Measurements from ENCODE around the gene SMARCA2. TPM values are rescaled to one million over a fixed set of nuclear protein-coding genes. Genes with fewer than 3 reads are reported as not detected.

The SMARCA2 gene
- total and polyA plus RNA-seq, 9 of the 15 experiments (the other 6 are each of a cell fraction or from before 2014, with no cell fraction given), result 8.0 to 34.8 (median 25.5) TPM

DNA sequence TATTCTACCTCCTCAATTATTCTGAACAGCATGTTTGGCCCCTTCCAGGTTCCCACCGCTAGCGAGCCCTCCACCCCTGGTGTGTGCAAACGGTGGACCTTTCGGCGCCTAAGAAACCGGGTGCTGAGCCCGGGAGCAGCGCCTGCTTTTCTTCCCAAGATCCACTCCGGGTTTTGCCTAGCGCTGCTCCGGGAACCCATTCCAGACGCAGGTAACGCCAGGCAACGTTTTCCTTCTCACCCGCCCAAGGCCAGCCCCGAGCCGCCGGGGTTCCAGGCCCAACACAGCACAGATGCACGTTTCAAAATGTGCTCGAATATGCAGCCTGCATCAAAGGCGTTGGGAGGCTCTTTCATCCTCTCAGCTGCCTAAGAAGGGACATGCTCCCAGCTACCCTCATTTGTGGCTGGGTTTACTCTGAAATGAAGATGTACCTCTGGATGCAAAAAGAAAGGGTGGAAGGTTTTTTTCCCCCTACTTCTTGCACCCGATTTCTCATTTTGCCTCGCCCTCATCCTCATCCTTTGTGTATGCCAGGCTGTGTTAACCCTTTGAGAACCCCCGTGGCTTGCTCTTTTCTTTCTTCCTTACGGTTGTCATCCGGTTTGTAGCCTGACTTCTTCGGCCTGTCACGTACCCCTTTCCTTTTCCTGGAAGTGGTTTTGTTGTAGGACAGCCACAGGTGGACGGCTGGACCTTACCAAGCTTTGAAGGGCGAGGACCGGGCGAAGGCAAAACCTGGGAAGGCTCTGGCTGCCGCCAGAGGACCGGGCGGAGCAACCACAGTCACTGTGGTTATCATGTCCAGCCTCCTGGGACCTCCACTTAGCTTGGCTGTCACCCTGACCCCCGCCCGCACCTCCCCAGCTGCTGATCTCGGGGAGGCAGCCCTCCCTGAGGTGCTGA, 226.9 kb downstream of the SMARCA2 start (continued):
- no peak for TF ChIP-seq ATF1 (CRISPR knock-in tag; IDR thresholded peaks at IDR 0.05)
- TF ChIP-seq ATF1 (tag; IDR thresholded peaks at IDR 0.05), result no peak
- 0 out of 2 replicates have a peak, but pooled peaks have one; percentile 44 for TF ChIP-seq GATAD2B (IDR thresholded peaks at IDR 0.05; ENCODE audit: borderline replicate concordance)
- peak; percentile 75 for TF ChIP-seq POLR2G (IDR thresholded peaks at IDR 0.05; ENCODE audit: low read depth, low read length)
- no peak for TF ChIP-seq CBX1 (IDR thresholded peaks at IDR 0.05; ENCODE audit: low read depth)
- TF ChIP-seq, protein P1, sequence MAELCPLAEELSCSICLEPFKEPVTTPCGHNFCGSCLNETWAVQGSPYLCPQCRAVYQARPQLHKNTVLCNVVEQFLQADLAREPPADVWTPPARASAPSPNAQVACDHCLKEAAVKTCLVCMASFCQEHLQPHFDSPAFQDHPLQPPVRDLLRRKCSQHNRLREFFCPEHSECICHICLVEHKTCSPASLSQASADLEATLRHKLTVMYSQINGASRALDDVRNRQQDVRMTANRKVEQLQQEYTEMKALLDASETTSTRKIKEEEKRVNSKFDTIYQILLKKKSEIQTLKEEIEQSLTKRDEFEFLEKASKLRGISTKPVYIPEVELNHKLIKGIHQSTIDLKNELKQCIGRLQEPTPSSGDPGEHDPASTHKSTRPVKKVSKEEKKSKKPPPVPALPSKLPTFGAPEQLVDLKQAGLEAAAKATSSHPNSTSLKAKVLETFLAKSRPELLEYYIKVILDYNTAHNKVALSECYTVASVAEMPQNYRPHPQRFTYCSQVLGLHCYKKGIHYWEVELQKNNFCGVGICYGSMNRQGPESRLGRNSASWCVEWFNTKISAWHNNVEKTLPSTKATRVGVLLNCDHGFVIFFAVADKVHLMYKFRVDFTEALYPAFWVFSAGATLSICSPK (IDR thresholded peaks at IDR 0.05; ENCODE audit: borderline replicate concordance), result no peak
- TF ChIP-seq NFE2 (IDR thresholded peaks at IDR 0.05; ENCODE audit: low read depth), result no peak
- no peak for TF ChIP-seq ZNF695 (CRISPR knock-in tag; IDR thresholded peaks at IDR 0.05)
- TF ChIP-seq CBX3 (IDR thresholded peaks at IDR 0.05; ENCODE audit: borderline replicate concordance in 1 of 2, low read length in 2 of 2), result 0 out of 3 replicates have a peak, but pooled peaks of 1 of the 2 experiments have one; percentile 37
- no peak for TF ChIP-seq HNRNPL (IDR thresholded peaks at IDR 0.05; ENCODE audit: low read depth, low read length)
- peak; percentile 57; the same call in 1 of the 2 replicates for TF ChIP-seq FOXM1 (IDR thresholded peaks at IDR 0.05; ENCODE audit: low read depth)
- no peak for TF ChIP-seq FOXM1 (CRISPR knock-in tag; IDR thresholded peaks at IDR 0.05; ENCODE audit: low read depth)
- no peak for TF ChIP-seq PRDM10 (IDR thresholded peaks at IDR 0.05; ENCODE audit: partially characterized antibody)
- peak; percentile 49 for TF ChIP-seq JUND (IDR thresholded peaks at IDR 0.05; ENCODE audit: borderline replicate concordance, low read depth, low read length)
- no peak; the same call in 2 of the 3 replicates for TF ChIP-seq JUND (tag; IDR thresholded peaks at IDR 0.05; ENCODE audit: borderline replicate concordance, low read depth, low read length)
- peak; percentile 57; the same call in 1 of the 2 replicates for TF ChIP-seq BHLHE40 (IDR thresholded peaks at IDR 0.05; ENCODE audit: low read length)
- TF ChIP-seq MAZ (CRISPR knock-in tag; conservative IDR thresholded peaks at IDR 0.05 in 1 of 2, IDR thresholded peaks at IDR 0.05 in 1 of 2), result peak in 1 of 2 experiments; percentile 47; a peak in 1 of 4 replicates
- TF ChIP-seq, protein P2, sequence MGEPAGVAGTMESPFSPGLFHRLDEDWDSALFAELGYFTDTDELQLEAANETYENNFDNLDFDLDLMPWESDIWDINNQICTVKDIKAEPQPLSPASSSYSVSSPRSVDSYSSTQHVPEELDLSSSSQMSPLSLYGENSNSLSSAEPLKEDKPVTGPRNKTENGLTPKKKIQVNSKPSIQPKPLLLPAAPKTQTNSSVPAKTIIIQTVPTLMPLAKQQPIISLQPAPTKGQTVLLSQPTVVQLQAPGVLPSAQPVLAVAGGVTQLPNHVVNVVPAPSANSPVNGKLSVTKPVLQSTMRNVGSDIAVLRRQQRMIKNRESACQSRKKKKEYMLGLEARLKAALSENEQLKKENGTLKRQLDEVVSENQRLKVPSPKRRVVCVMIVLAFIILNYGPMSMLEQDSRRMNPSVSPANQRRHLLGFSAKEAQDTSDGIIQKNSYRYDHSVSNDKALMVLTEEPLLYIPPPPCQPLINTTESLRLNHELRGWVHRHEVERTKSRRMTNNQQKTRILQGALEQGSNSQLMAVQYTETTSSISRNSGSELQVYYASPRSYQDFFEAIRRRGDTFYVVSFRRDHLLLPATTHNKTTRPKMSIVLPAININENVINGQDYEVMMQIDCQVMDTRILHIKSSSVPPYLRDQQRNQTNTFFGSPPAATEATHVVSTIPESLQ (CRISPR knock-in tag; IDR thresholded peaks at IDR 0.05), result no peak
- no peak for TF ChIP-seq TBP (optimal IDR thresholded peaks at IDR 0.05; ENCODE audit: low read depth, low read length)
- peak; percentile 26; the same call in 1 of the 2 replicates for TF ChIP-seq ATF7 (IDR thresholded peaks at IDR 0.05)
- TF ChIP-seq ZNF253 (CRISPR knock-in tag; conservative IDR thresholded peaks at IDR 0.05), result no peak

Measured in K562 (cell line).